CD14-positive monocyte (primary cell): Measurements from ENCODE around the gene EME2. TPM values are rescaled to one million over a fixed set of nuclear protein-coding genes. Genes with fewer than 3 reads are reported as not detected.

ENCODE experiments used
- DNase-seq, 3 donors: peaks; one replicate each; pipeline ENCODE4 v3.0.0-alpha.2; 2011 to 2022
- H2AFZ ChIP-seq: 2 replicates; pipeline ENCODE4 v1.6.0; 2012; ENCODE audit warnings: mild to moderate bottlenecking, low read depth, low read length, inconsistent platforms; ENCODE audit not compliant: insufficient read depth, poor library complexity, severe bottlenecking
- H3K27ac ChIP-seq, 2 donors: 1 replicate in 1 of 2; 2 replicates in 1 of 2; pipeline ENCODE4 v1.5.1; 2012 to 2013; ENCODE audit warnings: low read length in 2 of 2, control low read depth in 1 of 2, inconsistent platforms in 1 of 2, low read depth in 1 of 2, mild to moderate bottlenecking in 1 of 2
- H3K27me3 ChIP-seq, 2 donors: one replicate each; pipeline versions ENCODE4 v1.6.0 to v1.6.1; 2011 to 2013; ENCODE audit warnings: low read length in 2 of 2; ENCODE audit not compliant: control insufficient read depth in 2 of 2, insufficient read depth in 2 of 2
- H3K36me3 ChIP-seq, 2 donors: replicated peaks in 1 of 2; 1 replicate in 1 of 2; 2 replicates in 1 of 2; pipeline versions ENCODE4 v1.5.1 to v1.6.1; 2012 to 2013; ENCODE audit warnings: low read length in 2 of 2, control low read depth in 1 of 2, inconsistent platforms in 1 of 2, mild to moderate bottlenecking in 1 of 2; ENCODE audit not compliant: insufficient read depth in 2 of 2, control insufficient read depth in 1 of 2
- H3K4me1 ChIP-seq, 2 donors: 1 replicate in 1 of 2; 2 replicates in 1 of 2; pipeline versions ENCODE4 v1.5.1 to v1.6.1; 2012 to 2013; ENCODE audit warnings: low read length in 2 of 2, control low read depth in 1 of 2, inconsistent platforms in 1 of 2, mild to moderate bottlenecking in 1 of 2, moderate library complexity in 1 of 2; ENCODE audit not compliant: insufficient read depth in 2 of 2, control insufficient read depth in 1 of 2
- H3K4me2 ChIP-seq: replicated peaks from 2 replicates; pipeline ENCODE3; 2012; ENCODE audit warnings: low read length, moderate library complexity, mild to moderate bottlenecking; ENCODE audit not compliant: poor library complexity, severe bottlenecking; ENCODE audit errors: extremely low read depth
- H3K4me3 ChIP-seq, 3 experiments: fragments of 200-600 bp in 1 of 3; sonication (generic) in 1 of 3; replicated peaks in 1 of 3; 1 replicate in 2 of 3; 2 replicates in 1 of 3; pipeline ENCODE4 v1.5.1; 2011 to 2013; ENCODE audit warnings: low read length in 3 of 3, mild to moderate bottlenecking in 3 of 3, control low read depth in 2 of 3, low read depth in 2 of 3, inconsistent platforms in 1 of 3, moderate library complexity in 1 of 3
- H3K79me2 ChIP-seq: 2 replicates; pipeline ENCODE4 v1.6.0; 2012; ENCODE audit warnings: mild to moderate bottlenecking, control low read depth, inconsistent platforms, low read length, moderate library complexity; ENCODE audit not compliant: insufficient read depth
- H3K9ac ChIP-seq: 2 replicates; pipeline ENCODE4 v1.6.0; 2017; ENCODE audit warnings: low read length, mild to moderate bottlenecking; ENCODE audit not compliant: insufficient read depth, poor library complexity, severe bottlenecking
- H3K9me3 ChIP-seq, 2 donors: replicated peaks in 1 of 2; 1 replicate in 1 of 2; 2 replicates in 1 of 2; pipeline versions ENCODE4 v1.5.1 to v1.6.1; 2012 to 2013; ENCODE audit warnings: low read length in 2 of 2, control low read depth in 1 of 2; ENCODE audit not compliant: control insufficient read depth in 1 of 2, insufficient read depth in 1 of 2
- H4K20me1 ChIP-seq: 2 replicates; pipeline ENCODE4 v1.6.0; 2012; ENCODE audit warnings: mild to moderate bottlenecking, low read length, control low read depth, moderate library complexity; ENCODE audit not compliant: insufficient read depth
- H3K27ac Mint-ChIP-seq, 7 donors: one replicate each; pipeline ENCODE4 v1.8.0; 2020; ENCODE audit warnings: mild to moderate bottlenecking in 7 of 7, mixed read lengths in 7 of 7, moderate library complexity in 6 of 7, inconsistent platforms in 2 of 7
- H3K27me3 Mint-ChIP-seq, 3 donors: one replicate each; pipeline ENCODE4 v1.8.0; 2021 to 2022; ENCODE audit warnings: low read depth in 3 of 3, mild to moderate bottlenecking in 3 of 3, mixed read lengths in 3 of 3, moderate library complexity in 3 of 3, inconsistent platforms in 1 of 3
- H3K36me3 Mint-ChIP-seq, 2 donors: one replicate each; pipeline ENCODE4 v1.8.0; 2020; ENCODE audit warnings: mixed read lengths in 2 of 2, inconsistent platforms in 1 of 2, mild to moderate bottlenecking in 1 of 2
- H3K4me1 Mint-ChIP-seq: one replicate; pipeline ENCODE4 v1.8.0; 2020; ENCODE audit warnings: mild to moderate bottlenecking, mixed read lengths
- H3K4me3 Mint-ChIP-seq, 2 donors: one replicate each; pipeline ENCODE4 v1.8.0; 2020; ENCODE audit warnings: mild to moderate bottlenecking in 2 of 2, mixed read lengths in 2 of 2, moderate library complexity in 1 of 2
- H3K9me3 Mint-ChIP-seq, 7 donors: one replicate each; pipeline ENCODE4 v1.8.0; 2020 to 2022; ENCODE audit warnings: mixed read lengths in 7 of 7, mild to moderate bottlenecking in 6 of 7, moderate library complexity in 6 of 7, inconsistent platforms in 2 of 7
- WGBS: methylation state at CpG from one replicate; pipeline ENCODE4 v1.1.5; 2013; ENCODE audit warnings: missing lambda C conversion rate; ENCODE audit not compliant: insufficient coverage; 5-methylcytosine and 5-hydroxymethylcytosine counted together
- intact Hi-C, 2 donors: fragments of 100-400 bp; cut with micrococcal nuclease; formaldehyde crosslinking; loops; one replicate each; pipeline versions ENCODE4 v1.15.0 to v1.15.1; 2023
- polyA plus RNA-seq, 3 donors: library from polyadenylated mRNA; depleted of rRNA in 1 of 3; unstranded in 2 of 3; stranded (reverse) in 1 of 3; fragments of 300-500 nt in 2 of 3; fragments of >200 nt in 1 of 3; fragmentation: Illumina TruSeq in 2 of 3; gene quantifications; 1 replicate in 2 of 3; 2 replicates in 1 of 3; pipeline ENCODE4 v1.2.3, GENCODE V29; 2012 to 2021
- TF ChIP-seq, protein P1 (sequence below): fragments of 200-600 bp; IDR thresholded peaks from one replicate; pipeline ENCODE4 v1.8.0; 2022; ENCODE audit warnings: antibody characterized with exemption, mild to moderate bottlenecking

Gene EME2
- polyA plus RNA-seq, 3 donors: 0.26 to 36.6 (median 0.48) TPM

DNA sequence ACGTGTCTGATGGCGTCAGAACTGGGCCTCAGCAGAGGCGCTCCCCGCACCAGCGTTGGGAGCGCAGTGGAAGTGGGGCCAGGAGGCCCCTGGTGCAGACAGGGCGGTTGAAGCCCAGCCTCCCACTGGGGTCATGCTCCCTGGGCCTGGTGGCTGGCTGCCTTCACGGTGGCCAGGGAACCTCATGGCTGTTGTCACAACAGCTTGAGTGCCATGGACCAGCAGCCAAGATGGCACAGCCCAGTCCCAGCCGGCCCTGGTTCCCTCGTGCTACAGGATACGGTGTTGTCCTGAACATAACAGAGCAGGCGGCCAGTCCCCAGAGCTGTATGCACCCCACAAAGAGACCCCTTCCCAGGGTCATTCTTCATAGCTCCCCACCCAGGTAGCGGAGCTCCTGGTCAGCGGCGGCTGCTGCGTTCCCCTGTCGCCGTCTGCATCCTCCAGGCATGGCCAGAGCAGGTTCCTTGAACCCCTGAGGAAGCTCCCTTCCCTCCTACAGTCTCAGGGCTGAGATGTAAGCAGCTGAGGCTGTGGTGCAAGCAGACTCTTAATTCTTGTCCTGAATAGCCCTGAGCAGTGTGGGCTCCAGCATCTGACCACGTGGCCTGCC lies 31.0 kb upstream of the EME2 start:
- Mint-ChIP-seq H3K27ac (peak overlapping the region in 1 of 7 donors; percentile 13), H3K4me3 (no peak overlapping the region), H3K36me3 (peaks cover 22 to 37% of the 10 kb centered on the region in 2 donors), H3K4me1 (no peaks in the 10 kb centered on the region), H3K9me3 (peaks cover 0 to 2% (median 0%) of the 10 kb centered on the region in 7 donors), H3K27me3 (no peaks in the 10 kb centered on the region)
- Histone ChIP-seq H2AFZ (no peak overlapping the region), H4K20me1 (peaks cover 32% of the 10 kb centered on the region), H3K36me3 (peaks cover 52 to 61% of the 10 kb centered on the region in 2 donors), H3K9ac (no peak overlapping the region), H3K4me3 (no peak overlapping the region), H3K27ac (no peak overlapping the region), H3K27me3 (no peaks in the 10 kb centered on the region), H3K9me3 (peaks cover 0 to 17% of the 10 kb centered on the region in 2 donors), H3K4me1 (no peaks in the 10 kb centered on the region), H3K79me2 (no peaks in the 10 kb centered on the region), H3K4me2 (no peak overlapping the region)
- intact Hi-C loops: no loop called here
- DNase-seq: no peak
- 99% methylated on average over 19 of the region's 19 CpGs for WGBS
- TF ChIP-seq, protein P1, sequence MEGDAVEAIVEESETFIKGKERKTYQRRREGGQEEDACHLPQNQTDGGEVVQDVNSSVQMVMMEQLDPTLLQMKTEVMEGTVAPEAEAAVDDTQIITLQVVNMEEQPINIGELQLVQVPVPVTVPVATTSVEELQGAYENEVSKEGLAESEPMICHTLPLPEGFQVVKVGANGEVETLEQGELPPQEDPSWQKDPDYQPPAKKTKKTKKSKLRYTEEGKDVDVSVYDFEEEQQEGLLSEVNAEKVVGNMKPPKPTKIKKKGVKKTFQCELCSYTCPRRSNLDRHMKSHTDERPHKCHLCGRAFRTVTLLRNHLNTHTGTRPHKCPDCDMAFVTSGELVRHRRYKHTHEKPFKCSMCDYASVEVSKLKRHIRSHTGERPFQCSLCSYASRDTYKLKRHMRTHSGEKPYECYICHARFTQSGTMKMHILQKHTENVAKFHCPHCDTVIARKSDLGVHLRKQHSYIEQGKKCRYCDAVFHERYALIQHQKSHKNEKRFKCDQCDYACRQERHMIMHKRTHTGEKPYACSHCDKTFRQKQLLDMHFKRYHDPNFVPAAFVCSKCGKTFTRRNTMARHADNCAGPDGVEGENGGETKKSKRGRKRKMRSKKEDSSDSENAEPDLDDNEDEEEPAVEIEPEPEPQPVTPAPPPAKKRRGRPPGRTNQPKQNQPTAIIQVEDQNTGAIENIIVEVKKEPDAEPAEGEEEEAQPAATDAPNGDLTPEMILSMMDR: no peak

- WGBS: 95% methylated on average over 29 of the region's 32 CpGs
- no peaks in the 10 kb centered on the region for H3K27me3 Mint-ChIP-seq
- TF ChIP-seq, protein P1: no peak
These were observed 29.0 kb upstream of the EME2 start for GRCh38 chr16:1743376-1744337.

More at GRCh38 chr16:1743376-1744337, 29.0 kb upstream of the EME2 start:
- Histone ChIP-seq H3K4me3 (no peak overlapping the region), H3K4me2 (no peak overlapping the region), H2AFZ (no peak overlapping the region), H3K4me1 (no peaks in the 10 kb centered on the region), H3K9me3 (peaks cover 0 to 12% of the 10 kb centered on the region in 2 donors), H3K27ac (no peak overlapping the region), H3K9ac (no peak overlapping the region), H3K36me3 (peaks cover 71 to 81% of the 10 kb centered on the region in 2 donors), H4K20me1 (peaks cover 36% of the 10 kb centered on the region), H3K79me2 (no peaks in the 10 kb centered on the region), H3K27me3 (no peaks in the 10 kb centered on the region)
- DNase-seq: no peak
- Mint-ChIP-seq H3K36me3 (peaks cover 40 to 57% of the 10 kb centered on the region in 2 donors), H3K4me1 (no peaks in the 10 kb centered on the region), H3K4me3 (no peak overlapping the region), H3K9me3 (peaks cover 0 to 2% (median 0%) of the 10 kb centered on the region in 7 donors), H3K27ac (peak overlapping the region in 2 of 7 donors; percentile 16 to 58)
- intact Hi-C loops: no loop called here
